Effector CD4-positive, alpha-beta T cell (primary cell): ENCODE data around the gene CXCR5.
A peak's percentile ranks its signal among the peaks of the same experiment; 100 is the strongest.

Experiments used
- DNase-seq: peaks from one replicate; pipeline ENCODE4 v3.0.0-alpha.2; 2020

Gene CXCR5

DNA sequence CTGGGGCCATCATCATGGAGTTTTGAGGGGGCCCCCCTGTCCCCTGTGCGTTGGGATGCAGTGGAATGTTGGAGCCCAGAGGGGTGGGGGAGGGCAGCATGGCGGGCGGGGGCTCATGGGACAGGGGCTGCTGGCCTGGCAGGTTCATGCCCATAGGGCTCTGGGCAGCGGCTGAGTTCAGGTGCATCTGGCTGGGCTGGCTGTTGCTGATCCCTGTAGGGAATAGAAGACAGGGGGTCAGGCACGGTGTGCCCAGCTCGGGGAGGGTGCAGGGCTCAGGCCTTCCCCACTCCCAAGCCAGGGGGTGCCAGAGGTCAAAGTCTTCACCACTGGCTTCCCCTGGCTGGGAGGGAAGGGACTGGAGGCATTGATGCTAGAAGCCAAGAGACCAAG lies 15.6 kb downstream of the CXCR5 start:
- DNase-seq, result no peak

GRCh38 chr11:118899706-118900360 lies 16.1 kb downstream of the CXCR5 start:
- no peak for DNase-seq

GRCh38 chr11:118900535-118901384 lies 17.1 kb downstream of the CXCR5 start:
- no peak for DNase-seq

GRCh38 chr11:118901494-118902335 lies 18.0 kb downstream of the CXCR5 start:
- DNase-seq, result no peak

- DNase-seq, result no peak
Observed at GRCh38 chr11:118902336-118903203, 18.9 kb downstream of the CXCR5 start.

DNA sequence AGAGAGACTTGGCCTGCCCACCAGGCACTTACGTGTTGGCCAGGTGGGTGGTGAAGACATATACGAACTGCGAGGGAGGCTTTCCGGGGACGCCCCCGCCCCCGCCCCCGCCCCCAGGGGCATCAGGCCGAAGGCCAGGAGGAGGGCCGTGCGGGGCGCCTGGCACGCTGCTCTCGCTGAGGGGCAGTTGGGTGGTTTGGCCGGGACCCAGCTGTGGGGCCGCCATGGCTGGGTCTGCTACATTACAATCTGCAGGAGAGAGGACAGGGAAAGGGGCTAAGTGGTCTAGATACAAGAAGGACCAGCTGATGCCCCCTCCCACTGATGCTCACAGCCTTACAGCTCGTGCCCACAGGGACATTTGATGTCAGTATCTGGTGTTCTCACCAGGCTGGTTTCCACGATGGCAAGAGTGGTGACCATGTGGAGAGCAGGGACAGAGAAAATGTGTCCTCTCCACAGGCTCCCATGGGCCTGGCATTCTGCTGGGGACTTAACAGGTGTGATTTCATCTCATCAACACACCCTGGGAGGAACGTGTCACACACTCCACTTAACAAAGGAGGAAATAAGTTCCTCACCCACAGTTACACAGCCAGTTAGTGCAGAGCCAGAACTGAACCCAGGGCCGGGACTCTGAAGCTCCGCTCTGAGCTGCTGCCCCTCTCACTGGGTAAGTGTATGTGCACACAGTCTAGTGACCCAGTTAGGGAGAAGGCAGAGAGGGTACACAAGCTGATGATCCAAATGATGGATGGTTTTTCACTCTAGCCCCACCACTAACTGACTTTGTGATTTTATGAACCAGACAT lies 19.7 kb downstream of the CXCR5 start:
- DNase-seq, result no peak

DNA sequence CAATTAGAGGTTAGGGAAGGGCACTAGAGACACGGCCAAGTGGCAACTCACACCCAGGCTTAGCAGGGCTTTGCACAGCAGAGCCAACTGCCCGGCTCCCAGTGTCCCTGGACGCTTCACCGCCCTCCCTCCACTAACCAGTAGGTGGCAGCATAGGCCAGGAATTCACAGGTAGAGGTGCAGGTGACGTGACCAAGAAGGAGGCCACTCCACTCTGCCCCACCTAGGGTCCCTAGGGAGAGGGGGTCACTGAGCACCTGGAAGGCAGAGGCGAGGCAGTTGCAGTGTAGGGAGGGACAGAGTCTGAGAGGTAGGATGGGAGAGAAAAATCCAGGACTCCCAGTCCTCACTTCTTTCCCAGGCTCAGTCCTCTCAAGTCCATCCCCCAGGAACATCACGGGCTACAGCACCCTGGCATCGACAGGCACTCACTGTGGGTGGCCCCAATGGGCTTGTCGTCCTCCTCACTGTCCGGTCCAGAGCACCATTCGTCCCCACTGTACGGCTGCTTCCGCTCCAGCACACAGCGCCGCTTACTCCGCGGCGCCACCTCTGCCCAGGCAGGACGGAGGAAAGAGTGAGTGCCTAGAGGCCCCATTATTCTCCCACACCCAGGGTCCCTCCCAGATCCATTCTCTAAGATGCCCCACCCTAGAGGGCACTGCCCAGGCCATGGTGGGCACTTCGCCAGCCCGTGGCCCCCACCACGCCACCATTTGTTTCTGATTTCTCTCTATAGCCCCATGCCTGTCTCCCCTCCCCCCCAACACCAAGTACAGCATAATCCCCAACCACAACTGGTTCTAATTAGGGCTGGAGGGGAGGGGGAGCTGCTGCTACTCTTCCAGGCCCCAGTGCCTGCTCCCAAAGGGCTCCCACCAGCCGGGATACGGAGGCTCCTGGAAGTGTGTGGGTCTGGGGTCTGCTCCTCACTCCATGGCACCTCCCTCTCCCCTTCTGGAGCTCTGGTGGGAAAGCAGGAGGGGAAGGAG lies 23.7 kb downstream of the CXCR5 start:
- peak; percentile 84 for DNase-seq

GRCh38 chr11:118908264-118908663 lies 24.6 kb downstream of the CXCR5 start:
- DNase-seq, result no peak

GRCh38 chr11:118908901-118909618 lies 25.4 kb downstream of the CXCR5 start:
- no peak for DNase-seq

GRCh38 chr11:118909619-118910308 lies 26.1 kb downstream of the CXCR5 start:
- DNase-seq, result no peak

- DNase-seq, result peak; percentile 61
Observed at GRCh38 chr11:118910309-118911112, 26.8 kb downstream of the CXCR5 start.

GRCh38 chr11:118911113-118911879 lies 27.6 kb downstream of the CXCR5 start:
- no peak for DNase-seq

GRCh38 chr11:118911880-118912741 lies 28.4 kb downstream of the CXCR5 start:
- peak; percentile 73 for DNase-seq

DNA sequence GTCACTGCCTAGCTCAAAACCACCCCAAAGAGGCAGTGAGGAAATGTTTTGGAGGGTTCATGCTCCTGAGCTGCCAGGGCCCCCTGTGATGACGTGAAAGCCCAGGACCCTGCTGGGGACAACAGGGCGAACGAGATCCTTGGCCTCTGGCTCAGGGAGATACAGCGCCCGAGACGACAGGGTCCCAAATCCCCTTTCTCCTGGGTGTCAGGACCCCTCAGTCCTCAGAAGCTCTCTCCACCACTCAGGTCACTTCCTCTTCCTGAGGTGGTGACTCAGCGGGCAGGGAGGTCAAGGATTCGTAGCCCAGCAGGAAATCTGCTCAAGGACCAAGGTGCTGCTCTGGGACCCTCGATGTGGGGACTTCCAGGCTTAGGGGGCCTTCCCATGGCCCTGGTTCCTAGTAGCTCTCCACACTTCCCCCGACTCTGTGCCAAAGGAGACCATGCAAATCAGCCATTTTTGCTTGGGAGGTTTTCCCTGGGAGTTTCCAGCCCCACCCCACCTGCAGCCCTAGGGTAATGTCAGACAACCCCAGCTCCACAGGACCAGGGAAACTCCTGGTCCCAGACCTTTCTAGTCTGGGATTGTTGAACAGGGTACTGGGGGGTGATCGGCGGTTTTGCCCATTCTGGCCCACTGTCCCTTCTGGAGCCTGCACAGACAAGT lies 29.2 kb downstream of the CXCR5 start:
- no peak for DNase-seq

- no peak for DNase-seq
Observed at GRCh38 chr11:118913411-118914125, 29.9 kb downstream of the CXCR5 start.
